H9 (cell line): ENCODE data around the gene CAMTA2. TPM values are rescaled to one million over a fixed set of nuclear protein-coding genes. Genes with fewer than 3 reads are reported as not detected.

Experiments
- DNase-seq: peaks from one replicate; pipeline ENCODE4 v3.0.0-alpha.2; 2017
- H2AFZ ChIP-seq: one replicate; pipeline ENCODE4 v1.6.1; 2013; ENCODE audit warnings: mild to moderate bottlenecking, low read length, control low read depth, moderate library complexity
- H2AK5ac ChIP-seq: 2 replicates; pipeline ENCODE4 v1.6.1; 2013; ENCODE audit warnings: low read length, control low read depth, mixed read lengths; ENCODE audit not compliant: insufficient read length
- H2BK120ac ChIP-seq: one replicate; pipeline ENCODE4 v1.6.1; 2013; ENCODE audit warnings: low read depth, mild to moderate bottlenecking, low read length, control low read depth, inconsistent platforms; ENCODE audit not compliant: poor library complexity, severe bottlenecking
- H2BK12ac ChIP-seq: 2 replicates; pipeline ENCODE4 v1.6.1; 2013; ENCODE audit warnings: low read length, control low read depth, mixed read lengths, low read depth; ENCODE audit not compliant: insufficient read length
- H2BK15ac ChIP-seq: 2 replicates; pipeline ENCODE4 v1.6.1; 2013; ENCODE audit warnings: low read depth, low read length, control low read depth
- H2BK20ac ChIP-seq: one replicate; pipeline ENCODE4 v1.6.1; 2013; ENCODE audit warnings: low read depth, mild to moderate bottlenecking, low read length, control low read depth, inconsistent platforms; ENCODE audit not compliant: poor library complexity, severe bottlenecking
- H2BK5ac ChIP-seq: 2 replicates; pipeline ENCODE4 v1.6.1; 2013; ENCODE audit warnings: low read length, control low read depth, mixed read lengths; ENCODE audit not compliant: insufficient read length
- H3K14ac ChIP-seq: 2 replicates; pipeline ENCODE4 v1.6.1; 2013; ENCODE audit warnings: low read length, control low read depth; ENCODE audit not compliant: insufficient read depth
- H3K18ac ChIP-seq: 2 replicates; pipeline ENCODE4 v1.6.1; 2013; ENCODE audit warnings: low read depth, mild to moderate bottlenecking, mixed read lengths, low read length, control low read depth; ENCODE audit not compliant: insufficient read length
- H3K23ac ChIP-seq: 2 replicates; pipeline ENCODE4 v1.6.1; 2013; ENCODE audit warnings: low read length, control low read depth, mixed read lengths, low read depth; ENCODE audit not compliant: insufficient read length
- H3K23me2 ChIP-seq: 2 replicates; pipeline ENCODE4 v1.6.1; 2013; ENCODE audit warnings: low read depth, mild to moderate bottlenecking, mixed read lengths, low read length, control low read depth; ENCODE audit not compliant: insufficient read length, poor library complexity, severe bottlenecking
- H3K27ac ChIP-seq: 2 replicates; pipeline ENCODE4 v1.5.1; 2013; ENCODE audit warnings: low read length, control low read depth, mixed read lengths, low read depth; ENCODE audit not compliant: insufficient read length
- H3K27me3 ChIP-seq: 2 replicates; pipeline ENCODE4 v1.6.1; 2013; ENCODE audit warnings: low read length, control low read depth, inconsistent platforms; ENCODE audit not compliant: insufficient read depth
- H3K4ac ChIP-seq: 2 replicates; pipeline ENCODE4 v1.6.1; 2013; ENCODE audit warnings: low read depth, mild to moderate bottlenecking, control low read depth, inconsistent platforms, low read length, moderate library complexity
- H3K4me1 ChIP-seq: 2 replicates; pipeline ENCODE4 v1.6.1; 2013; ENCODE audit warnings: low read length, control low read depth, inconsistent platforms; ENCODE audit not compliant: insufficient read depth
- H3K4me2 ChIP-seq: 2 replicates; pipeline ENCODE4 v1.6.1; 2013; ENCODE audit warnings: low read length, control low read depth, mixed read lengths; ENCODE audit not compliant: insufficient read length, insufficient read depth
- H3K56ac ChIP-seq: 2 replicates; pipeline ENCODE4 v1.6.1; 2013; ENCODE audit warnings: low read depth, mild to moderate bottlenecking, mixed read lengths, low read length, control low read depth; ENCODE audit not compliant: insufficient read length
- H3K79me1 ChIP-seq: 2 replicates; pipeline ENCODE4 v1.6.1; 2013; ENCODE audit warnings: low read depth, mild to moderate bottlenecking, moderate library complexity, low read length, control low read depth, inconsistent platforms; ENCODE audit not compliant: insufficient read depth, poor library complexity, severe bottlenecking
- H3K79me2 ChIP-seq: 2 replicates; pipeline ENCODE4 v1.6.1; 2013; ENCODE audit warnings: low read length, control low read depth, inconsistent platforms; ENCODE audit not compliant: insufficient read depth
- H3K9ac ChIP-seq: 2 replicates; pipeline ENCODE4 v1.6.1; 2013; ENCODE audit warnings: low read length, control low read depth, mixed read lengths; ENCODE audit not compliant: insufficient read length; ENCODE audit errors: extremely low read depth
- H3K9me3 ChIP-seq: one replicate; pipeline ENCODE4 v1.6.1; 2013; ENCODE audit warnings: low read depth, low read length, inconsistent platforms; ENCODE audit not compliant: control insufficient read depth
- H3T11ph ChIP-seq: one replicate; pipeline ENCODE4 v1.6.1; 2013; ENCODE audit warnings: mild to moderate bottlenecking, low read length, control low read depth, inconsistent platforms
- H4K20me1 ChIP-seq: one replicate; pipeline ENCODE4 v1.6.1; 2013; ENCODE audit not compliant: control insufficient read depth, insufficient read length, insufficient read depth
- H4K5ac ChIP-seq: 2 replicates; pipeline ENCODE4 v1.6.1; 2013; ENCODE audit warnings: low read depth, mild to moderate bottlenecking, mixed read lengths, low read length, control low read depth; ENCODE audit not compliant: insufficient read length
- H4K8ac ChIP-seq: replicated peaks from 2 replicates; pipeline ENCODE4 v1.6.1; 2013; ENCODE audit warnings: low read length, control low read depth, mixed read lengths, low read depth; ENCODE audit not compliant: insufficient read length
- H4K91ac ChIP-seq: 2 replicates; pipeline ENCODE4 v1.6.1; 2013; ENCODE audit warnings: low read depth, mild to moderate bottlenecking, moderate library complexity, mixed read lengths, low read length, control low read depth; ENCODE audit not compliant: insufficient read length
- H3K27ac Mint-ChIP-seq, 3 experiments: 2 replicates in 2 of 3; 3 replicates in 1 of 3; pipeline ENCODE4 v1.8.0; 2020 to 2021; ENCODE audit warnings: mixed read lengths in 3 of 3, mild to moderate bottlenecking in 1 of 3, moderate library complexity in 1 of 3
- H3K27me3 Mint-ChIP-seq: 2 replicates; pipeline ENCODE4 v1.8.0; 2021; ENCODE audit warnings: low read depth, mild to moderate bottlenecking, moderate library complexity, mixed read lengths
- H3K36me3 Mint-ChIP-seq, 3 experiments: 2 replicates in 2 of 3; 3 replicates in 1 of 3; pipeline ENCODE4 v1.8.0; 2020 to 2021; ENCODE audit warnings: low read depth in 3 of 3, mixed read lengths in 3 of 3; ENCODE audit not compliant: insufficient read depth in 1 of 3
- H3K4me1 Mint-ChIP-seq, 2 experiments: 2 replicates each; pipeline ENCODE4 v1.8.0; 2020; ENCODE audit warnings: mixed read lengths in 2 of 2
- H3K4me3 Mint-ChIP-seq, 2 experiments: 2 replicates in 1 of 2; 3 replicates in 1 of 2; pipeline ENCODE4 v1.8.0; 2020 to 2021; ENCODE audit warnings: mild to moderate bottlenecking in 2 of 2, mixed read lengths in 2 of 2, moderate library complexity in 1 of 2
- H3K9me3 Mint-ChIP-seq, 2 experiments: 2 replicates in 1 of 2; 3 replicates in 1 of 2; pipeline ENCODE4 v1.8.0; 2020; ENCODE audit warnings: mild to moderate bottlenecking in 2 of 2, mixed read lengths in 2 of 2, moderate library complexity in 1 of 2
- CTCF ChIP-seq: fragments of 200-600 bp; sonication (generic); conservative IDR thresholded peaks from 3 replicates; pipeline ENCODE4 v1.8.0; 2021; ENCODE audit warnings: antibody characterized with exemption, mild to moderate bottlenecking
- WGBS: extraction: QIAGEN DNeasy Blood & Tissue Kit; methylation state at CpG from one replicate; pipeline ENCODE4 v1.1.7; 2013; ENCODE audit warnings: missing lambda C conversion rate, low lambda C conversion rate, mixed read lengths; ENCODE audit not compliant: insufficient read length; ENCODE audit errors: extremely low coverage; 5-methylcytosine and 5-hydroxymethylcytosine counted together
- total RNA-seq: library from RNA; stranded (reverse); gene quantifications from 2 replicates; pipeline ENCODE4 v1.2.1, GENCODE V29; 2021

The CAMTA2 gene
- total RNA-seq, 1 experiment from 2014 or later: 15.6 TPM

- no peak overlapping the region for H2BK15ac ChIP-seq
- H3K27me3 ChIP-seq: peaks cover 2% of the 10 kb centered on the region; the same call in 1 of the 2 replicates
- no peaks in the 10 kb centered on the region for H3K23me2 ChIP-seq
- peaks cover 52% of the 10 kb centered on the region for H3K27me3 Mint-ChIP-seq
- WGBS: no CpG with 5 or more reads among the region's 5 CpGs
- no peak overlapping the region for H3K4me3 Mint-ChIP-seq
- H3K4me2 ChIP-seq: no peak overlapping the region
- H2BK5ac ChIP-seq: no peak overlapping the region
- H2BK120ac ChIP-seq: no peak overlapping the region
- no peak overlapping the region for H3K27ac Mint-ChIP-seq
- DNase-seq: peak; percentile 28
- no peak overlapping the region for H3K23ac ChIP-seq
- no peak overlapping the region for H2BK12ac ChIP-seq
- H4K91ac ChIP-seq: no peak overlapping the region
- peaks cover 0 to 3% of the 10 kb centered on the region in 2 experiments; a peak in 1 of 4 replicates for H3K4me1 Mint-ChIP-seq
- H3K79me1 ChIP-seq: no peaks in the 10 kb centered on the region
- TF ChIP-seq CTCF: no peak
- no peak overlapping the region for H3K9ac ChIP-seq
- no peak overlapping the region for H3K18ac ChIP-seq
- no peak overlapping the region for H3K14ac ChIP-seq
- no peak overlapping the region for H3K27ac ChIP-seq
- no peaks in the 10 kb centered on the region for H3K36me3 Mint-ChIP-seq
- H3K79me2 ChIP-seq: no peaks in the 10 kb centered on the region
- no peak overlapping the region for H2AFZ ChIP-seq
- H4K20me1 ChIP-seq: no peaks in the 10 kb centered on the region
- no peak overlapping the region for H3K56ac ChIP-seq
- H3T11ph ChIP-seq: no peak overlapping the region
- H2AK5ac ChIP-seq: no peak overlapping the region
- no peak overlapping the region for H2BK20ac ChIP-seq
- H3K9me3 Mint-ChIP-seq: no peaks in the 10 kb centered on the region
- no peak overlapping the region for H4K8ac ChIP-seq
- H3K4ac ChIP-seq: no peak overlapping the region
- no peaks in the 10 kb centered on the region for H3K9me3 ChIP-seq
- H4K5ac ChIP-seq: no peak overlapping the region
- H3K4me1 ChIP-seq: no peaks in the 10 kb centered on the region
Measured at GRCh38 chr17:5034063-5034462, 46.6 kb upstream of the CAMTA2 start.
